CD4-positive, alpha-beta T cell (primary cell): ENCODE results near the gene CRTC1. TPM values are rescaled to one million over a fixed set of nuclear protein-coding genes. Genes with fewer than 3 reads are reported as not detected.

ENCODE experiments used
- ATAC-seq: fragments of 200-7000 bp; cut with Tn5 transposase; one replicate; pipeline ENCODE4 v1.10.0; 2022; ENCODE audit warnings: mild to moderate bottlenecking; ENCODE audit not compliant: poor library complexity
- CTCF ChIA-PET: fragments of 350-600 bp; sonication (Branson Sonifier 250); formaldehyde crosslinking; loops from one replicate; lab custom pipeline; 2021; ENCODE audit warnings: antibody characterized with exemption, inconsistent platforms; lab: Charles Lee
- POLR2A ChIA-PET: fragments of 350-600 bp; sonication (Branson Sonifier 250); formaldehyde crosslinking; loops from one replicate; lab custom pipeline; 2021; ENCODE audit warnings: antibody characterized with exemption, inconsistent platforms; lab: Charles Lee
- DNase-seq, 14 experiments: peaks; one replicate each; pipeline ENCODE4 v3.0.0-alpha.2; 2013 to 2020; ENCODE audit warnings: mixed read lengths in 2 of 14
- H3K27ac ChIP-seq, 2 donors: one replicate each; pipeline versions ENCODE4 v1.5.1 to v1.7.0; 2013; ENCODE audit warnings: low read length in 2 of 2, low read depth in 1 of 2, mild to moderate bottlenecking in 1 of 2
- H3K27me3 ChIP-seq, 2 experiments: 1 replicate in 1 of 2; 2 replicates in 1 of 2; pipeline versions ENCODE4 v1.6.1 to v1.7.0; 2013; ENCODE audit warnings: low read length in 2 of 2, control low read depth in 1 of 2, mild to moderate bottlenecking in 1 of 2, moderate library complexity in 1 of 2; ENCODE audit not compliant: insufficient read depth in 2 of 2, control insufficient read depth in 1 of 2
- H3K36me3 ChIP-seq: one replicate; pipeline ENCODE4 v1.6.1; 2013; ENCODE audit warnings: low read length, control low read depth; ENCODE audit not compliant: insufficient read depth
- H3K4me1 ChIP-seq: one replicate; pipeline ENCODE4 v1.6.1; 2013; ENCODE audit warnings: low read length, control low read depth; ENCODE audit not compliant: insufficient read depth
- H3K4me3 ChIP-seq: one replicate; pipeline ENCODE4 v1.5.1; 2013; ENCODE audit warnings: mild to moderate bottlenecking, low read length, moderate library complexity
- H3K9me3 ChIP-seq, 2 experiments: 1 replicate in 1 of 2; 2 replicates in 1 of 2; pipeline versions ENCODE4 v1.6.1 to v1.7.0; 2013; ENCODE audit warnings: low read length in 2 of 2, mild to moderate bottlenecking in 2 of 2, control low read depth in 1 of 2, moderate library complexity in 1 of 2; ENCODE audit not compliant: control insufficient read depth in 1 of 2, insufficient read depth in 1 of 2
- H3K27ac Mint-ChIP-seq: one replicate; pipeline ENCODE4 v1.8.0; 2020; ENCODE audit warnings: mixed read lengths
- H3K27me3 Mint-ChIP-seq: one replicate; pipeline ENCODE4 v1.8.0; 2021; ENCODE audit warnings: mixed read lengths
- H3K36me3 Mint-ChIP-seq: one replicate; pipeline ENCODE4 v1.8.0; 2021; ENCODE audit warnings: low read depth, mixed read lengths
- H3K4me1 Mint-ChIP-seq: one replicate; pipeline ENCODE4 v1.8.0; 2021; ENCODE audit warnings: low read depth, mixed read lengths
- H3K4me3 Mint-ChIP-seq: one replicate; pipeline ENCODE4 v1.8.0; 2020; ENCODE audit warnings: mild to moderate bottlenecking, mixed read lengths
- H3K9me3 Mint-ChIP-seq: one replicate; pipeline ENCODE4 v1.8.0; 2020; ENCODE audit warnings: mixed read lengths
- CTCF ChIP-seq: fragments of 200-600 bp; IDR thresholded peaks from one replicate; pipeline ENCODE4 v1.8.0; 2022; ENCODE audit warnings: antibody characterized with exemption, mild to moderate bottlenecking
- intact Hi-C, 2 experiments: fragments of 100-400 bp; cut with DNase I in 1 of 2; cut with micrococcal nuclease in 1 of 2; formaldehyde crosslinking; loops; one replicate each; pipeline versions ENCODE4 v1.15.1 to v1.9.0; 2023 to 2025; cut with DNase I, micrococcal nuclease
- total RNA-seq, 174 experiments: library from RNA in 2 of 174; stranded (reverse) in 2 of 174; gene quantifications; one replicate each; pipeline ENCODE4 v1.2.3 and lab custom pipeline; 2021 to 2026

The CRTC1 gene
- total RNA-seq, 2 experiments from 2014 or later: 11.8 to 12.2 TPM

GRCh38 chr19:18783958-18784785 is 100.7 kb downstream of the CRTC1 start:
- intact Hi-C loops: no loop called here
- DNase-seq (peak in 1 of 14 experiments; percentile 21), ATAC-seq (no peak)
- no peak overlapping the region for H3K4me3 ChIP-seq
- Mint-ChIP-seq H3K36me3 (no peaks in the 10 kb centered on the region), H3K4me1 (peaks cover 20% of the 10 kb centered on the region), H3K4me3 (peak overlapping the region; percentile 51), H3K27me3 (peaks cover 49% of the 10 kb centered on the region), H3K9me3 (no peaks in the 10 kb centered on the region), H3K27ac (no peak overlapping the region)
- TF ChIP-seq CTCF: no peak
- peaks cover 0 to 37% of the 10 kb centered on the region in 2 experiments for H3K9me3 ChIP-seq
- peaks cover 27 to 36% of the 10 kb centered on the region in 2 experiments for H3K27me3 ChIP-seq
- no peaks in the 10 kb centered on the region for H3K36me3 ChIP-seq
- ChIA-PET CTCF (no interaction called here), POLR2A (interaction anchor here (1.3 kb wide), 1 partner anchor 135 kb away, joined by 3 read pairs; the partner anchor contains the start of genes COPE and DDX49)
- H3K27ac ChIP-seq: no peak overlapping the region
- H3K4me1 ChIP-seq: peaks cover 32% of the 10 kb centered on the region

- ATAC-seq: no peak
- POLR2A ChIA-PET: interaction anchor here (1.3 kb wide), 1 partner anchor 134 kb away, joined by 3 read pairs; the partner anchor contains the start of genes COPE and DDX49
- H3K4me1 ChIP-seq: peaks cover 38% of the 10 kb centered on the region
- H3K9me3 ChIP-seq: peaks cover 0 to 43% of the 10 kb centered on the region in 2 experiments
- TF ChIP-seq CTCF: no peak
- Mint-ChIP-seq H3K36me3 (no peaks in the 10 kb centered on the region), H3K4me3 (no peak overlapping the region), H3K9me3 (no peaks in the 10 kb centered on the region), H3K4me1 (peaks cover 25% of the 10 kb centered on the region), H3K27me3 (peaks cover 54% of the 10 kb centered on the region), H3K27ac (no peak overlapping the region)
- no peak overlapping the region for H3K27ac ChIP-seq
- peaks cover 31 to 42% of the 10 kb centered on the region in 2 experiments for H3K27me3 ChIP-seq
- CTCF ChIA-PET: no interaction called here
- intact Hi-C loops: no loop called here
- H3K4me3 ChIP-seq: no peak overlapping the region
- DNase-seq: no peak
- H3K36me3 ChIP-seq: no peaks in the 10 kb centered on the region
Observed at GRCh38 chr19:18784786-18785120, 101.3 kb downstream of the CRTC1 start.

- Histone ChIP-seq H3K27me3 (peaks cover 34 to 48% of the 10 kb centered on the region in 2 experiments), H3K4me3 (no peak overlapping the region), H3K36me3 (no peaks in the 10 kb centered on the region), H3K9me3 (peaks cover 0 to 43% of the 10 kb centered on the region in 2 experiments), H3K4me1 (peaks cover 44% of the 10 kb centered on the region), H3K27ac (no peak overlapping the region)
- POLR2A ChIA-PET: interaction anchor here (1.3 to 1.7 kb wide), 2 partner anchors 46 to 134 kb away, joined by 3 to 6 read pairs; partner anchors contain the start of genes COPE, DDX49 and UPF1
- intact Hi-C loops: no loop called here
- Mint-ChIP-seq H3K4me3 (no peak overlapping the region), H3K9me3 (no peaks in the 10 kb centered on the region), H3K27ac (no peak overlapping the region), H3K27me3 (peaks cover 61% of the 10 kb centered on the region), H3K4me1 (peaks cover 32% of the 10 kb centered on the region), H3K36me3 (no peaks in the 10 kb centered on the region)
- CTCF ChIA-PET: no interaction called here
- DNase-seq (peak; percentile 30 to 84 (median 57)), ATAC-seq (peak; percentile 79)
- no peak for TF ChIP-seq CTCF
Observed at GRCh38 chr19:18785179-18786124, 102.0 kb downstream of the CRTC1 start.
